ENCODE data around the gene RPL13.

RPL13 gene

DNA sequence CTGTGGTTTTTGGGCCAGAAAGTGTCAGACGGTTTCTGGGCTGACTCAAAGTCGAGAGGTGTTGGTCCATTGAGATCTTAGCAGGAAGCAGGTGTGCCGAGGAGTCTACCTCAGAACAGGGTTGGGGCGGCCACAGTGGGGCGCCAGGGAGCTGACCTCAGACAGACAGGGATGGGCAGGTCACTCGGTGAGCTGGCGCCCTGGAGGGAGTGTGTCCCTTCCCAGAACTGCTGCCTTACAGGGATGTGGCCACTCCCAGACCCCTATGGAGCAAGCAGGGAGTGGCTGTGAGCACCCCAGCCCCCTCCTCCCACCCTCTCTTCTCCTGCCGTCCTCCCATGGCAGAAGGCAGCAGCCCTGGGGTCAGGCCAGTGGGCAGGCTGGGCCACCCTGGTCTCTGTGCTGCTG lies 39.0 kb downstream of the RPL13 start:
- peak; percentile 35 for DNase-seq (ENCODE audit: low spot score)

DNA sequence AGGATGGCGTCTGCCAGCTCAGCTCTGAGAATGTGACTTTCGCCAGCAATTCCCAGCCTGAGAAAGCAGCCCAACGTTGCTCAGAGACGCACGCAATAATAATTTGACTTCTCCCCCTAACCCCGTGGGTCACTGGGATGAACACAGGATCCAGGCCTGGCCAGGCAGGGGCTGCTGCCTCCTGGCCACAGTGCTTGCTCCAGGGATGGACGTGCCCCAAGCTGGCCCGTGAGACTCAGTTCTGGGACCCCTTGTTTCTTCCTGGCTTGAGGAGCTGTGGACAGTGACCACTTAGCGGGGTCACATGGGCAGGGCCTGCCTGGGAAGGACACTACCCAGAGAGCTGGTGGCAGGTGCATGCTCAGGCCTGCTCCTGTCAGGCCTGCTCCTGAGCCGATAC lies 39.4 kb downstream of the RPL13 start:
- no peak for DNase-seq (ENCODE audit: low spot score)

DNA sequence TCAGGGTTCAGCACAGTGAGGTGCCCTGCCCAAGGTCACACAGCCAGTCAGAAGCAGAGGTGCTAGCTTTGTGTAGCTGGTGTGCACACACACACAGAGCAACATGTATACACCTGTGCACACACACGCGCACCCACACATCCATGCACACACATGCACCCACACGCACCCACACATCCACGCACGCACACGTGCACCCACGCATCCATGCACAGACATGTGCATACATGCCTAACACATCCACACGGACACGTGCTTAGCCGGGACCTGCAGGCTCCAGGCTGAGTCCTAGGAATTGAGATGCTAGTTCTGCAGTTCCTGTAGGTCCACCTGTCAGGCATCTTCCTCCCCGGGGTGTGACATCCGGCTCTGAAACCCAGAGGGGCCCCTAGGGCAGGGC lies 39.9 kb downstream of the RPL13 start:
- DNase-seq (ENCODE audit: low spot score): no peak

DNA sequence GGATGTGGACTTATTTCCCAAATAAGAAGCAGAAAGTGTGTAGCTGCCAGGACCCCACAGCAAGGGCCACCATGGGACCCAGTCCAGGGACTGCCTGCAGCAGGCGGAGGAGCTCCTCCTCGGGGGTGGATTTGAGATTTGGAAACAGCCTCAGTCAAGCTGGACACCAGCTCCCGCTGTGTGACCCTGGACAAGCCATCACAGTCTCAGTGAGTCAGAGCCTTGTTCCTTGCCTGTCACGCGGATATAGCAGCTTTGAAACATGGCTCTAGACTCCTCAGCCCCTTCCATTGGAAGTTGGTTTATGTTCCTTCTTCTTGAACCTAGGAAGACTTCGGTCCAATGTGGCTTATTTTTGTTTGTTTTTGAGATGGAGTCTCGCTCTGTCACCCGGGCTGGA lies 40.5 kb downstream of the RPL13 start:
- no peak for DNase-seq (ENCODE audit: low spot score)

DNA sequence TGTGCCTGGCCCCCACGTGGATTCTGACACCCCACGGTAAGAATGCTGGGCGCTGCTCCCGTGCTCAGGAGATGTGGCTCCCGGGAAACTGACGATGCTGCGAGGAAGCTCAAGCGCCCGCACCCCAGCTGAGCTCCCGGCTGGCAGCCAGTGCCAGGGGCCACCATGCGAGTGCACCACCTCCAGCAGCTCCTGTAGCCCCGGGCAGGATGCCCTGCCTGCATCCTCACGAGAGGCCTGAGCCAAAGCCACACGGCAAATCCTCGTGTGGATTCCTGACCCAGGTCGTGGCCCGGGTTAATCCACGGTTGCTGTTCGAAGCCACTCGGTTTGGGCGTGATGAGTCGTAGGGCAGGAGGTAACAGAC lies 41.4 kb downstream of the RPL13 start:
- DNase-seq (ENCODE audit: low spot score): no peak

DNA sequence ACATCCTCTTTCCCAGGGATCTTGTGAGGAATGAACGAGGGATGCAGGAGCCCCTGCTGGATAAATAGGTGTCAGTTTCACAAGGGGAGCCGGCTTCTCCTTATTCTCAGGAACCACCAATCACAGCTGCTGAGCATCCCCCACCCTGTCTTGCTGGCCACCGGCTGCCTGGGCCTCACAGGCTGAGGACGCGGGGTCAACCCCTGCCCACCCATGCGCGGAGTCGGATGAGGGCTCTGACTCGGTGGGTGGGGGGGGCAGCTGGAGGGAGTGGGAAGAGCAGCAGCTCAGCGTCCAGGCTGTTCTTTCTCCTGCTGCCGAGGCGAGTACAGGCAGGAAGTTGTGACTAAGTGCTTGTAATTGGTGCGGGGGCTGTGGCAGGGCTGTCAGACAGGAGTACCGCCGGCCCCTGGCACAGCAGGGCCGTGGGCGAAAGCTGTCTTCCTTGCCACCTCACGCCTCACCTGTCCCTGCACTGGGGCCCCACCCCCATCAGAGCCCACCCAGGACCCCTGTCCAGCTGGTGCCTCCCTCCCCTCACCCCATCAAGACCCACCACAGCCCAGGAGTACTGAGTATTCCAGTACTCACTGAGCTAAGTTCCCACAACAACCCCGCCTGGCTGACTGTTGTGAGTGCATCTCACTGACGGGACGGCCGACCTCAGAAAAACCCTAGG lies 41.9 kb downstream of the RPL13 start:
- peak; percentile 67 for DNase-seq (ENCODE audit: low spot score)

DNA sequence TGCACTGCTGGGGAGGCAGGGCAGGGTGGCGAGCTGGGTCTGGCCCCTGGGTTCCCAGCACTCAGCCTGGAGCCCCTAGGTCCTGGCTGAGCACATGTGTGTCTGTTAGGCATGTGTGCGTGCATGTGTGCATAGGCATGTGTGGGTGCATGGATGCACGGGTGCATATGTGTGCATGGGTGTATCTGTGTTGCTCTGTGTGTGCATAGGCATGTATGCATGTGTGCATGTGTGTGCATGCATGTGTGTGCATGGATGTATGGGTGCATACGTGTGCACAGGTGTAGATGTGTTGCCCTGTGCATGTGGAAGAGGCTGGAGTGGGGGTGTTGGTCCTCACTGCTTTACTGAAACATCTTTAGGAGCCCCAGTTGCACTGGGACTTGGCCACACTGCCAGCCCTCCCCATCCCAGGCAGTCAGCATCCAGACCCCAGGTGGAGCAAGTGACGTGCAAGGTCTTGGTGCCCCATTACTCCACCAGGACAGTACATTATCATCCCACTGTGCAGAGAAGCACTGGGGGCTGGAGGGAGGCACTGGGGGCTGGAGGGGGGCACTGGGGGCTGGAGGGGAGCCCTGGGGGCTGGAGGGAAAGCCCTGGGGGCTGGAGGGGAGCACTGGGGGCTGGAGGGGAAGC lies 42.6 kb downstream of the RPL13 start:
- no peak for DNase-seq (ENCODE audit: low spot score)

DNA sequence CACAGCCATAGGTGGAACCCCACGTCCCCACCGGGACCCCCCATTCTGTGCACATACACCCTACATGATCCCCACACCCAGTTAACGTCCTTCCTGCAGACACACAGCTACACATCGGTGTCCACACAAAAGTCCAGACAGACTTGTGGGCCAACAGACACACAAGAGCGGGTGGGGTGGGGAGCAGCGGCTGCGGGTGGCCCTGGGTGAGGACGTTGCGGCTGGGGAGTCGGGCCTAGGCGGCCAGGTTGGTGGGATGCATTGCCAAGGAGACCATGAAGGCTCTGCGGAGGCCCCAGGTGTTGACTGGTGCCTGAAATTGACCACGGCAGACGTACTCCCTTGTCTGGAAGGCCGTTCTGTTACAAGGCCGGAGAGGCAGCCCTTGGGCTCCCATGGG lies 44.3 kb downstream of the RPL13 start:
- DNase-seq (ENCODE audit: low spot score): no peak

DNA sequence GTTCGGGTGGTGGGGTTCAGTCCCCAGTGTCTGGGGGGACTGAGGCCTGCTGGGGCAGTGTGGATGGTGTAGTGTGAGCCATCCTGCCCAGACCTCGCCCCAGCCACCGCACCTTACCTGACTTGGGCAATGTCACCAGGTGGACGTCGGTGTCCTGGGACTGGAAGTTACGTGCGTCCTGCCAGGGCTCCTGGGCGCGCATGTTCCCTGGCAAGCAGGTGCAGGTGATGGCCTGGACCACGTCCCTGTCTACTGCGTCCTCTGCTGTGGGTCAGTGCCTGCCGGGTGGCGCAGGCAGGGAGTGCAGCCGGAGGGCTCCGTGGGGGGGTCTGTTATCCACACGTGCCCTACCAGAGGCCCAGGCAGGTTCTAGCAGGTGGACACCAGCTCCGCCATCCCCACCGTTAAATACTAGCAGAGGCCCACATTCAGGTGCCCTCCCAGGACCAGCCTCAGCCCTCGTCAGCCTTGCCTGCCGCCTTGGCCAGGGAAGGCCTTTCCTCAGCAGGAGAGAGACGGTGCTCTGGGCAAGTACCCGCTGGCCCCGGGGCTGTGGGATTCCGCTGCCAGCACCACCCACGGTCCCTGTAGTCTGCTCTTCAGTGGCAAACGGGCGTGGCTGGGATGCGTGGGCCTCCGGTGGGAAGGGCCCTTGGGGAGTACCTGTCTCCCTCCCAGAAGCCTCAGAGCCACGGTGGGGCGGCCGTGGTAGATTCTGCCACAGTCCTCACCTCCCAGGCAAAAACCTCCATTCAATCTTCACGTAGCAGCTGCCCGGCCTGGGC lies 44.9 kb downstream of the RPL13 start:
- no peak for DNase-seq (ENCODE audit: low spot score)

DNA sequence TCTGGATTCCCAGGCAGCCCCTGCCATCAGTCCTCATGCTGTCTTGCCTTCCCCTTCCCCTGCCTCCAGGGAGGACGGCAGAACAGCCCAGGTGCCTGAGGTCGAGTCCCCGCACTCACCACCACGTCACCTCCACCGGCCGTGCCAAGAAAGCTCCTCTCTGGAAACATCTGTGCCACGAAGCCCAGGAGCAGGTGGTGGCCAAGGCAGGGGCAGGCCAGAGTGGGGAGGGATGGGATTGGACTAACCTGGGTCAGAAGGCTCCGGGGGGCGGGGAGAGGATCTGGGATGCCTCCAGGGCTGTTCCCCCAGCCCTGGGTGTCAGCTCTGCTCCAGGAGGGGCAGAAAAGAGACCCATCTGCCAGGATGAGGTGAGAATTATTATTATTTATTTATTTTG lies 45.5 kb downstream of the RPL13 start:
- DNase-seq (ENCODE audit: low spot score): no peak

DNA sequence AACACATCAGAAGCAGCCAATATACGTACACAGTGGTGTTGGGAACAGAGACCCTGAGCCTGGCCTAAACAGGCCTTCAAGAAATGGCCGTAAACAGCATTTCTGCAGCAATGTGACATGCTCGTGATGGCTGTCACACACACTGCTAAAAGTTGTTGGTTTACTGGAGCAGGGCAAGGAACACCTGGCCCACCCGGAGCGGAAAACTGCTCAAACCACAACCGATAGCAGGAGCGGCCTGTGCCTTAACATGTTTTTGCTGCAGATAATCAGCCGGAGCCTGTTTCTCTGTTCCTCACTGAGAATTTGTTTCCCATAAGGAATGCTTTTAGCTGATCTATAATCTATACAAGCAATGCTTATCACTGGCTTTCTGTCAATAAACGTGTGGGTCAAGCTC lies 47.0 kb downstream of the RPL13 start:
- DNase-seq (ENCODE audit: low spot score): no peak

DNA sequence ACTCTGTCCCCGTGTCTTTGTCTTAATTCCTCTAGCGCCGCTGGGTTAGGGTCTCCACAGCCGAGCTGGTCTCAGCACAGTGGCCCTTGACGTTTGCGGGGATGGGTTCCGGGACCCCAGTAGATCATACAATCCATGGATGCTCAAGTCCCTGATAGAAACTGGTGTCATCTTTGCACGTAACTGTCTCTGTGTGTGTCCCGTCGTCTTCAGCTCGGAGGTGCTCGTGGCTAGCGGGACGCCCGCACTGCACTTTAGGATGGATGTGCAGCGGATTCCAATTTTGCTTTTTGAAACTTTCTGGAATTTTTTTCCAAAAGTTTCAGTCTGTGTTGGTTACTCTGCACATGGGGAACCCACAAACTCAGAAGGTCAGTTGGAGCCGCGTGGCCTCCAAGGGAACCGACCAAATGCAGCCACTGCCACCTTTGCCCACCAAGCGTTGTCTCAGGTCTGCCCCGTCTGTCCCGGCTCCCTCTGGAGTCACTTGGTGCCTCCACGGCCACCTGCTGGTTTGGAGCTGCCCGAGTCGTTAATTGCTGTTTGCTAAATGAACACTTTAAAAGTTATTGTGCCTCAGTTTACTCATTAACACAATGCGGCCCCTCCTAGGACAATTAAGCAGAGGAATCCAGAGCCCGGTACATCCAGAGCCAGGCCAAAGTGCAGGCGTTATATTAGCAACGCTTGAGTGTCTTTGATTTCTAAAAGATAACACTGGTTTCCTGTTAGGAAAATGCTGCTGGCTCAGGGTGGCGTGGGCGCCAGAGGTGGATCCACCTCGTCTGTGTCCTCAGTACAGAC lies 47.7 kb downstream of the RPL13 start:
- no peak for DNase-seq (ENCODE audit: low spot score)

DNA sequence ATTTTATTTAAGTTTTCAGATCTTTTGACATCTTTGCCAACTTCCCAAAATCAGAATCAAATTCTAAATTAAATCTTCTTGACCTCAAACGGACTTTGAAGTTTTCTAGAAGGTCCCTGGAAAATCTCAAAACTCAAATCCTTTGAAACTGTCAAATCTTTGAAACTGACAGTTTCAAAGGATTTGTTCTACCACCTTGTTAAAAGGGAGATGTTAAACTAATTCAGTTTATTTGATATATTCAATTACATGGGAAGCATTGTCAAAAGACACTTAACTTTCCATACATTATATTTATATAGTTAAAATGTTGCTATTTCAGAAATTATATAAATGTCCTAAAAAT lies 49.6 kb downstream of the RPL13 start:
- DNase-seq (ENCODE audit: low spot score): no peak

DNA sequence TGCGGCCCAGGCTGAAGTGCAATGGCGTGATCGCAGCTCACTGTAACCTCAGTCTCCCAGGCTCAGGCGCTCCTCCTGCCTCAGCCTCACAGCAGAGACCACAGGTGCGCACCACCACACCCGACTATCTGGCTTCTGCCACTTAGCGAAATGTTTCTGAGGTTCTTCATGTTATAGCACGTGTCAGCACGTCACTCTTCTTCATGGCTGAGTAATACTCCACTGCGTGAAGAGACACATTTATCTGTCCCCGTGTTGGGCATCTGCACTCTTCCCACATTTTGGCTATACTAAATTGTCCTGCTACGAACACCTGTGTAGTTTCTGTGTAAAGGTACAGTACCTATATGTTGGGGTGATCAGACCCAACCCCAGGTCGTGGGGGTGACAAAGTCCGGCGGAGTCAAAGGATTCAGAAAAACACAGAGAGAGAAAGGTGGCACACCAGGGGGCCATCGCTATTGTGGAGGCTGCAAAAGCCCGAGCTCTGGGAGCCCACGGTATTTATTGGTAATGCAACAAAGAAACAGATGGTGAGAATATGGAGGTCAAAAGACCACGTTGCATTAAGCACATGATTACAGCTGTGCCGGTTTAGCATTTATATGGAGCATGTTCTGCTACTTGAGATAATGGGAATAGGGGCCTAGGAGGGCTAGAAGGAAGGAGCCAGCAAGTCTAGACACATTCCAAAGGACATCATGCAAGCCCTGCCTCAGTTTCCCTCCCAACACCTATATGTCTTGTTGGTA lies 52.1 kb downstream of the RPL13 start:
- DNase-seq (ENCODE audit: low spot score): no peak

DNA sequence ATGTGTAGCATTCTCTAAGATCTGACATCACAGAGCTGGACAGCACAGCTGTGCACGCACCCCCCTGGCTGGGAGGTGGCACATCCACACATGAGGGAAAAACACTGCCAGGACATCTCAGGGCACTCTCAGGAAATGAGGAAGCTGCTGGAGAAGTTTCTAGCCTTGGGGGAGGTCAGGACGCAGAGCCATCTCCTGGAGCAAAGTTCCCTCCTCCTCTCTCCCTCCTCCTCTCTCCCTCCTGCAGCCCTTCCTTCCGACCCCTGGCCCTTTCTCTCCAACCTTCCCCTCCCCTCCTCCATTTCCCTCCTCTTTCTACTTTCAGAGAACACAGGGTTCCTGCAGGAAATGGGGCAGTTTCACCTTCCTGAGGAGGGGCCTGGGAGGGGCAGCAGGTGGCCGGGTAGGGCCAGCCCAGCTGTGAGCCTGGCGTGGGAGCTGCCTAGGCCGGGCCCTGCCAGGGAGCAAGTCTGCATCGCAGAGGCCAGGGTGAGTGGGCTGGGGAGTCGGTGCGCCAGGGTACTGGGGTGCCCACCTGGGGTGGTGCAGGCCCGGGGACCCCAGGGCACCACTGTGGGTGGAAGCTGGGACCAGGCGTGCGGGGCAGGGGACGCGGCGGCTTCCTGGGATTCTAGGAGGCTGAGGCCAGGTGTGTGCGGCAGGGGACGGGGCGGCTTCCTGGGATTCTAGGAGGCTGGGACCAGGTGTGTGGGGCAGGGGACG lies 52.9 kb downstream of the RPL13 start, which contains the start of gene DPEP1:
TSS of gene DPEP1 (plus strand) at position 412 of the 723 bp plus-strand sequence. CDS start 16,769 bp downstream, outside the sequence.
- DNase-seq (ENCODE audit: low spot score): no peak

DNA sequence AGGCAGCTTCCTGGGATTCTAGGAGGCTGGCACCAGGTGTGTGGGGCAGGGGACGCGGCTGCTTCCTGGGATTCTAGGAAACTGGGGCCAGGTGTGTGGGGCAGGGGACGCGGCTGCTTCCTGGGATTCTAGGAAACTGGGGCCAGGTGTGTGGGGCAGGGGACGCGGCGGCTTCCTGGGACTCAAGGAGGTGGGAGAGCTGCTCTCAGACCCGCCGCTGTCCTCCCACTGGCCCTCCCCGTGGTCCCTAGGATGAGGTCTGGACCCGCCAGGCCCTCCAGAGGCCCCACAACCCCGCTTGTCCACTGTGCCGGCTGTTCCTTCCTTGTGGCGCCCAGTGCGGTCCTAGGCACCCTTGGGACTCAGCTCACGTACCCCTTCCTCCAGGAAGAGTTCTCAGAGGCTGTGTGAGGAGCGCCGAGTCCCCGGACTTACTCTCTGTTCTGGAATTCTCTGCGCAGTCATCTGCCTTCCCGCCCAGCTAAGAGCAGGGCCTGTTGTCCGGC lies 53.5 kb downstream of the RPL13 start:
- no peak for DNase-seq (ENCODE audit: low spot score)
